K562 (cell line): ENCODE results near the gene TPCN1. TPM values are rescaled to one million over a fixed set of nuclear protein-coding genes. Genes with fewer than 3 reads are reported as not detected.

Experiments used
- CBFA2T2 ChIP-seq: fragments of 450-650 bp; conservative IDR thresholded peaks from 2 replicates; pipeline ENCODE4 v1.6.1; 2017; ENCODE audit warnings: mild to moderate bottlenecking
- FOXM1 ChIP-seq, 2 experiments: fragments of 450-650 bp in 1 of 2; sonication (generic) in 1 of 2; formaldehyde crosslinking in 1 of 2; IDR thresholded peaks; 2 replicates each; pipeline versions ENCODE4 v1.6.1 to v1.9.0; 2017 to 2022; ENCODE audit warnings: low read depth in 2 of 2, mild to moderate bottlenecking in 2 of 2, missing genetic modification reagents in 1 of 2, moderate library complexity in 1 of 2
- KLF1 ChIP-seq: fragments of 450-650 bp; IDR thresholded peaks from 2 replicates; pipeline ENCODE4 v1.6.1; 2016; ENCODE audit warnings: missing genetic modification characterization, missing compliant biosample characterization
- LEF1 ChIP-seq: fragments of 450-650 bp; IDR thresholded peaks from 2 replicates; pipeline ENCODE4 v1.6.1; 2016; ENCODE audit warnings: mild to moderate bottlenecking
- MYNN ChIP-seq, 2 experiments: sonication (generic); formaldehyde crosslinking in 1 of 2; IDR thresholded peaks; 2 replicates each; pipeline versions ENCODE4 v1.5.0 to v1.6.1; 2016 to 2020; ENCODE audit warnings: antibody characterized with exemption in 1 of 2, missing genetic modification reagents in 1 of 2
- NONO ChIP-seq, 2 experiments: fragments of 200-400 bp in 1 of 2; fragments of 450-650 bp in 1 of 2; formaldehyde crosslinking in 1 of 2; IDR thresholded peaks; 2 replicates each; pipeline ENCODE4 v1.6.1; 2017; ENCODE audit warnings: low read depth in 2 of 2, mild to moderate bottlenecking in 2 of 2, moderate library complexity in 2 of 2, low read length in 1 of 2
- RBM34 ChIP-seq: fragments of 200-400 bp; formaldehyde crosslinking; IDR thresholded peaks from 2 replicates; pipeline ENCODE4 v1.6.1; 2018; ENCODE audit warnings: low read length, borderline replicate concordance; ENCODE audit not compliant: insufficient read depth
- RCOR1 ChIP-seq, 2 experiments: IDR thresholded peaks; 2 replicates each; pipeline ENCODE4 v1.6.1; 2012; ENCODE audit warnings: low read depth in 2 of 2, low read length in 2 of 2, borderline replicate concordance in 1 of 2, improper control_type of control experiment in 1 of 2
- SMC3 ChIP-seq: conservative IDR thresholded peaks from 2 replicates; pipeline ENCODE4 v1.6.1; 2011; ENCODE audit warnings: low read depth, low read length, improper control_type of control experiment; ENCODE audit not compliant: insufficient read depth
- STAT5B ChIP-seq: fragments of 250-450 bp; sonication (Bioruptor Pico); IDR thresholded peaks from 2 replicates; pipeline ENCODE4 v1.8.0; 2021; ENCODE audit warnings: mild to moderate bottlenecking, inconsistent platforms
- TAF15 ChIP-seq: fragments of 200-400 bp; formaldehyde crosslinking; IDR thresholded peaks from 2 replicates; pipeline ENCODE4 v1.6.1; 2017; ENCODE audit warnings: mild to moderate bottlenecking, low read depth, low read length, moderate library complexity
- TCF3 ChIP-seq: sonication (generic); formaldehyde crosslinking; IDR thresholded peaks from 2 replicates; pipeline ENCODE4 v1.4.0; 2020; ENCODE audit warnings: mild to moderate bottlenecking, missing genetic modification reagents
- ZNF589 ChIP-seq: fragments of 200-800 bp; sonication (Bioruptor generic); IDR thresholded peaks from 2 replicates; pipeline ENCODE4 v1.6.1; 2016; ENCODE audit warnings: low read depth, missing genetic modification characterization, missing compliant biosample characterization
- ZNF644 ChIP-seq: fragments of 200-800 bp; sonication (Bioruptor generic); IDR thresholded peaks from 2 replicates; pipeline ENCODE4 v1.6.1; 2016; ENCODE audit warnings: low read depth, missing genetic modification characterization, missing compliant biosample characterization
- polyA plus RNA-seq, 8 experiments: library from polyadenylated mRNA; depleted of rRNA in 4 of 8; stranded (reverse) in 5 of 8; unstranded in 3 of 8; fragments of >200 nt; fragmentation: Nextera tagmentation in 2 of 8; fragmentation: Illumina TruSeq in 1 of 8; extraction: Ambion mirVana in 2 of 8; extraction: Trizol in 1 of 8; gene quantifications; 2 replicates each; pipeline versions ENCODE4 v1.2.1 to v1.2.3, GENCODE V29; 2011 to 2014; ENCODE audit warnings: inconsistent platforms in 1 of 8, missing spikeins in 1 of 8
- total RNA-seq, 7 experiments: library from RNA; depleted of rRNA in 6 of 7; stranded (reverse); fragments of >200 nt in 6 of 7; fragmentation: Illumina TruSeq in 2 of 7; extraction: Trizol in 2 of 7; gene quantifications; 2 replicates each; pipeline versions ENCODE4 v1.2.1 to v1.2.3, GENCODE V29; 2011 to 2021; ENCODE audit warnings: low replicate concordance in 1 of 7
- TF ChIP-seq, protein P1 (sequence below), 2 experiments: fragments of 450-650 bp; conservative IDR thresholded peaks; 2 replicates each; pipeline ENCODE4 v1.6.1; 2017; ENCODE audit warnings: mild to moderate bottlenecking in 2 of 2, moderate library complexity in 2 of 2
- TF ChIP-seq, protein P2 (sequence below): fragments of 150-350 bp; IDR thresholded peaks from 2 replicates; pipeline ENCODE4 v1.6.1; 2014; ENCODE audit warnings: low read depth, mild to moderate bottlenecking, low read length, borderline replicate concordance
- TF ChIP-seq, protein P3 (sequence below): fragments of 450-650 bp; IDR thresholded peaks from 2 replicates; pipeline ENCODE4 v1.6.1; 2016; ENCODE audit warnings: low read depth, mild to moderate bottlenecking, moderate library complexity
- TF ChIP-seq, protein P4 (sequence below): fragments of 450-650 bp; IDR thresholded peaks from 2 replicates; pipeline ENCODE4 v1.6.1; 2016; ENCODE audit warnings: borderline replicate concordance

TPCN1 gene
- total and polyA plus RNA-seq, 9 of the 15 experiments (the other 6 are each of a cell fraction or from before 2014, with no cell fraction given) = 0.80 to 23.8 (median 7.4) TPM

DNA sequence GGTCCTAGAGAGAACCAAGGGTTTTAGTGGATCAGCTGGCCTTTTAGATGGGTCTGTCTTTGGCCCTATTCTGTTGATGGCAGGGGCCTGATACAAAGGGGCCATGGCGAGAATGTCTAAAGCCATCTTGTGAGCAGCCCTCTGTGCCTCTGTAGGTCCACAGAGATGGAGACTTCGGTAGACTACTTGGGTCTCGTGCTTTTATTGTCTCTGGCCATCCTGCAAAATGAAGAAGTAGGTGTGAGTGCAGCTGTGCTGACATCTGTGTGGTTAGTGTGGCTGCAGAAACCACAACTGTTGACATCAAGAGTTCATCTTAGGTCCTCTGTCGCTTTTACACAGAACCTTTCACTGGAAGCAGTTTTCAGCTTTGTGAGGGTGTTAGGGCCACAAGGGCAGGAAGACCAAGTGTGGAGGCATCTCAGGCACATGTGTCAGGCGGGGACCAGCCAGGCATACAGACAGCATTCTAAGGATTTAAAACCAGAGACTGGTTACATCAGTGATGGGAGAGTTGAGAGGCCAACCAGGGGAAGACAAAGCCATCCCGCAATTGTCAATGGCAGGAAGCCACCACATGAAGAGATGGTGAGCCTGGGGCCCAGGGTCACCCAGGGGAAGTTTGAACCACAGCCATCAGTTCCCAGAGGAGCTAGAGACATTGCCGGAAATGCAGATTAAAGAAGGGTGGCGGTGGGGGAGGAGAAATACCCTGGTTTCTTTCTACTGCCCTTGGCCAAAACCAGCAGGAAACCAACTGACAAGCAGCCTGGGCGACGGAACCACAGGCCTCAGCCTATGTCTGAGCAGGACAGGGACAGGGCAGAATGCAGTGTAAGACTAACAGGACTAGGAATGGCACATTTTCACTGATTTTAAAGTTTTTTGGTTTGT lies 13.0 kb upstream of the TPCN1 start (continued):
- TF ChIP-seq RBM34 = no peak
- no peak for TF ChIP-seq KLF1 (tag)
- no peak for TF ChIP-seq TAF15
- peak; percentile 48; the same call in 1 of the 2 replicates for TF ChIP-seq CBFA2T2
- no peak for TF ChIP-seq SMC3
- no peak for TF ChIP-seq ZNF589 (CRISPR knock-in tag)
- TF ChIP-seq, protein P1, sequence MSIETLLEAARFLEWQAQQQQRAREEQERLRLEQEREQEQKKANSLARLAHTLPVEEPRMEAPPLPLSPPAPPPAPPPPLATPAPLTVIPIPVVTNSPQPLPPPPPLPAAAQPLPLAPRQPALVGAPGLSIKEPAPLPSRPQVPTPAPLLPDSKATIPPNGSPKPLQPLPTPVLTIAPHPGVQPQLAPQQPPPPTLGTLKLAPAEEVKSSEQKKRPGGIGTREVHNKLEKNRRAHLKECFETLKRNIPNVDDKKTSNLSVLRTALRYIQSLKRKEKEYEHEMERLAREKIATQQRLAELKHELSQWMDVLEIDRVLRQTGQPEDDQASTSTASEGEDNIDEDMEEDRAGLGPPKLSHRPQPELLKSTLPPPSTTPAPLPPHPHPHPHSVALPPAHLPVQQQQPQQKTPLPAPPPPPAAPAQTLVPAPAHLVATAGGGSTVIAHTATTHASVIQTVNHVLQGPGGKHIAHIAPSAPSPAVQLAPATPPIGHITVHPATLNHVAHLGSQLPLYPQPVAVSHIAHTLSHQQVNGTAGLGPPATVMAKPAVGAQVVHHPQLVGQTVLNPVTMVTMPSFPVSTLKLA (conservative IDR thresholded peaks at IDR 0.05) = no peak
- peak; percentile 66 for TF ChIP-seq TCF3 (CRISPR knock-in tag)
- TF ChIP-seq RCOR1 (IDR thresholded peaks at IDR 0.05; ENCODE audit: borderline replicate concordance in 1 of 2, low read depth in 2 of 2, low read length in 2 of 2) = no peak
- TF ChIP-seq, protein P2, sequence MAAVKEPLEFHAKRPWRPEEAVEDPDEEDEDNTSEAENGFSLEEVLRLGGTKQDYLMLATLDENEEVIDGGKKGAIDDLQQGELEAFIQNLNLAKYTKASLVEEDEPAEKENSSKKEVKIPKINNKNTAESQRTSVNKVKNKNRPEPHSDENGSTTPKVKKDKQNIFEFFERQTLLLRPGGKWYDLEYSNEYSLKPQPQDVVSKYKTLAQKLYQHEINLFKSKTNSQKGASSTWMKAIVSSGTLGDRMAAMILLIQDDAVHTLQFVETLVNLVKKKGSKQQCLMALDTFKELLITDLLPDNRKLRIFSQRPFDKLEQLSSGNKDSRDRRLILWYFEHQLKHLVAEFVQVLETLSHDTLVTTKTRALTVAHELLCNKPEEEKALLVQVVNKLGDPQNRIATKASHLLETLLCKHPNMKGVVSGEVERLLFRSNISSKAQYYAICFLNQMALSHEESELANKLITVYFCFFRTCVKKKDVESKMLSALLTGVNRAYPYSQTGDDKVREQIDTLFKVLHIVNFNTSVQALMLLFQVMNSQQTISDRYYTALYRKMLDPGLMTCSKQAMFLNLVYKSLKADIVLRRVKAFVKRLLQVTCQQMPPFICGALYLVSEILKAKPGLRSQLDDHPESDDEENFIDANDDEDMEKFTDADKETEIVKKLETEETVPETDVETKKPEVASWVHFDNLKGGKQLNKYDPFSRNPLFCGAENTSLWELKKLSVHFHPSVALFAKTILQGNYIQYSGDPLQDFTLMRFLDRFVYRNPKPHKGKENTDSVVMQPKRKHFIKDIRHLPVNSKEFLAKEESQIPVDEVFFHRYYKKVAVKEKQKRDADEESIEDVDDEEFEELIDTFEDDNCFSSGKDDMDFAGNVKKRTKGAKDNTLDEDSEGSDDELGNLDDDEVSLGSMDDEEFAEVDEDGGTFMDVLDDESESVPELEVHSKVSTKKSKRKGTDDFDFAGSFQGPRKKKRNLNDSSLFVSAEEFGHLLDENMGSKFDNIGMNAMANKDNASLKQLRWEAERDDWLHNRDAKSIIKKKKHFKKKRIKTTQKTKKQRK = no peak
- TF ChIP-seq ZNF644 = no peak
- TF ChIP-seq LEF1 = peak; percentile 47; the same call in 1 of the 2 replicates
- TF ChIP-seq, protein P3, sequence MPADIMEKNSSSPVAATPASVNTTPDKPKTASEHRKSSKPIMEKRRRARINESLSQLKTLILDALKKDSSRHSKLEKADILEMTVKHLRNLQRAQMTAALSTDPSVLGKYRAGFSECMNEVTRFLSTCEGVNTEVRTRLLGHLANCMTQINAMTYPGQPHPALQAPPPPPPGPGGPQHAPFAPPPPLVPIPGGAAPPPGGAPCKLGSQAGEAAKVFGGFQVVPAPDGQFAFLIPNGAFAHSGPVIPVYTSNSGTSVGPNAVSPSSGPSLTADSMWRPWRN = peak; percentile 70
- TF ChIP-seq, protein P4, sequence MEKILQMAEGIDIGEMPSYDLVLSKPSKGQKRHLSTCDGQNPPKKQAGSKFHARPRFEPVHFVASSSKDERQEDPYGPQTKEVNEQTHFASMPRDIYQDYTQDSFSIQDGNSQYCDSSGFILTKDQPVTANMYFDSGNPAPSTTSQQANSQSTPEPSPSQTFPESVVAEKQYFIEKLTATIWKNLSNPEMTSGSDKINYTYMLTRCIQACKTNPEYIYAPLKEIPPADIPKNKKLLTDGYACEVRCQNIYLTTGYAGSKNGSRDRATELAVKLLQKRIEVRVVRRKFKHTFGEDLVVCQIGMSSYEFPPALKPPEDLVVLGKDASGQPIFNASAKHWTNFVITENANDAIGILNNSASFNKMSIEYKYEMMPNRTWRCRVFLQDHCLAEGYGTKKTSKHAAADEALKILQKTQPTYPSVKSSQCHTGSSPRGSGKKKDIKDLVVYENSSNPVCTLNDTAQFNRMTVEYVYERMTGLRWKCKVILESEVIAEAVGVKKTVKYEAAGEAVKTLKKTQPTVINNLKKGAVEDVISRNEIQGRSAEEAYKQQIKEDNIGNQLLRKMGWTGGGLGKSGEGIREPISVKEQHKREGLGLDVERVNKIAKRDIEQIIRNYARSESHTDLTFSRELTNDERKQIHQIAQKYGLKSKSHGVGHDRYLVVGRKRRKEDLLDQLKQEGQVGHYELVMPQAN = no peak
- no peak for TF ChIP-seq FOXM1 (IDR thresholded peaks at IDR 0.05; ENCODE audit: low read depth)
- no peak for TF ChIP-seq FOXM1 (CRISPR knock-in tag; IDR thresholded peaks at IDR 0.05; ENCODE audit: low read depth)
- no peak for TF ChIP-seq MYNN (IDR thresholded peaks at IDR 0.05)
- no peak for TF ChIP-seq MYNN (CRISPR knock-in tag; IDR thresholded peaks at IDR 0.05)
- TF ChIP-seq NONO (IDR thresholded peaks at IDR 0.05; ENCODE audit: low read depth in 2 of 2, low read length in 1 of 2) = no peak
- TF ChIP-seq STAT5B (CRISPR knock-in tag) = no peak
